AG10803 (cell line): ENCODE results near the gene ZNF727.
"Not testable (repeated sequence)": the region's sequence is repeated elsewhere in the genome, so short reads cannot be mapped to it uniquely, and the experiment has no call there.

ENCODE experiments used
- DNase-seq: peaks from one replicate; pipeline ENCODE4 v3.0.0; 2010; ENCODE audit warnings: low read depth
- H3K4me3 ChIP-seq: 2 replicates; pipeline ENCODE4 v1.5.1; 2011; ENCODE audit warnings: mild to moderate bottlenecking, low read length, control low read depth
- CTCF ChIP-seq: conservative IDR thresholded peaks from 2 replicates; pipeline ENCODE4 v1.5.1; 2011; ENCODE audit warnings: mild to moderate bottlenecking, low read length, control low read depth, inconsistent platforms

ZNF727 gene

DNA sequence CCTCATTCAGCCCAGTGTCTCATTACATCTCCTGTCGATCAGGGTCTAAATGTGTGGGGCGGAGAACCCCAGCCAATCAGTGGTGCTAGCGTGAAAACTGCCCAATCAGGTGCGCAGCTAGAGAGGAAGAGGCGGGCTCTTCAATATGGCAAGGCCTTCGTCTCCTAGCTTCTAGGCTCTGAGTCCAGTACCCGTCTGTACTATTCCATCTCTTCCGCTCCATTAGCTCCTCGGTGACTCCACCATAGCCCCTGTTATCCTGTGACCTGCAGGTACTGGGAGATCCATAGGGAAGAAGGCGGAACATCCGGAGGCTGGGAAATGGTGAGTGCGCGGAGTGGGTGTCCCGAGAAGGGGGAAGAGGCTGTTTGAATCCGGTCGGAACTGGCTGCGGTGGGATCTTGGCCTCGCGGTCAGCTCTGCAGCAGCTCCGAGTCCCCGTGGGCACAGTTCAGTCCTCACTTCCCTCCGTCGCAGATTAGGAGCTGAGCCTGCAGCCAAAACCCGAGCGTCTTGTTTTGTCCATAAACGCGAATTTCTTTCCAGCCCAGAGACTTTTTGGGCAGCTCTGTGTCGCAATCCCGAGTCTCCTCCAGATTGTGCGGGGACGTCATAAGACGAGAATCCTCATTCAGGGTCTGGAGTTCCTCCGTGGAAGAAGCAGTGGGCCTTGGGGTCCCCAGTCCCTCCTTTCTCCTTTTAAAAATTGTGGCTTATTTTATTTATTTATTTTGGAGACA, at the start of gene ZNF727:
Gene ZNF727 (plus strand): TSS at position 134 of the 740 bp plus-strand sequence. CDS start 188 bp downstream, at position 322.
- no peak for DNase-seq
- no peak for TF ChIP-seq CTCF
- H3K4me3 ChIP-seq: no peak within 1 kb of the TSS

DNA sequence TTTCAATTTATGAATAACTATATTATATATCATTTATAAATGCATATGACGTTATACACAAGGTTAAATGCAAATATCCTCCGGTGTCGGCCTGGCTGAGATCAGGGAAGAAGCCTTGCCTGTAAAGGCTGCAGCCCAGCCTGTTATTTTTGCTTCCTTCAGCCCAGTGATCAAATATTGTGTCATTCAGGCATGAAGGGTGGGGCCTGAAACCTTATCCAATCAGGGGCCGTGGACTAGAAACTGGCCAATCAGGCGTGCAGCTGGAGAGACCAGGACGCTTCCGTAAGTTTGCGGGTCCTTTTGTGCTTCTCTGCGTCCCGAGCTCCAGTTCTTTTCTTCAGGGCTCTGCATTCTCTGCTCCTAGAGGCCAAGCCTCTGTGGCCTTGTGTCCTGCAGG, 46.7 kb upstream of the ZNF727 start, which contains the start of gene ZNF722:
Gene ZNF722 (plus strand): TSS at position 301 of the 400 bp plus-strand sequence. CDS start 113 bp downstream, outside the sequence.
- TF ChIP-seq CTCF: no peak
- no peak within 1 kb of the TSS for H3K4me3 ChIP-seq
- no peak for DNase-seq

DNA sequence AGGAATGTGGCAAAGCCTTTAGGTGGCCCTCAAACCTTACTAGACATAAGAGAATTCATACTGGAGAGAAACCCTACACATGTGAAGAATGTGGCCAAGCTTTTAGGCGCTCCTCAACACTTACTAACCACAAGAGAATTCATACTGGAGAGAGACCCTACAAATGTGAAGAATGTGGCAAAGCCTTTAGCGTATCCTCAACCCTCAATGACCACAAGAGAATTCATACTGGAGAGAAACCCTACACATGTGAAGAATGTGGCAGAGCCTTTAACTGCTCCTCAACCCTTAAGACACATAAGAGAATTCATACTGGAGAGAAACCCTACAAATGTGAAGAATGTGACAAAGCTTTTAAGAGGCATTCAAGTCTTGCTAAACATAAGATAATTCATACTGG, 29.7 kb upstream of the ZNF727 start:
- not testable (repeated sequence) for DNase-seq, H3K4me3 ChIP-seq

- TF ChIP-seq CTCF: no peak
- no peak overlapping the region for H3K4me3 ChIP-seq
- no peak for DNase-seq
Observed at GRCh38 chr7:64035388-64035787, 9.8 kb upstream of the ZNF727 start.

DNA sequence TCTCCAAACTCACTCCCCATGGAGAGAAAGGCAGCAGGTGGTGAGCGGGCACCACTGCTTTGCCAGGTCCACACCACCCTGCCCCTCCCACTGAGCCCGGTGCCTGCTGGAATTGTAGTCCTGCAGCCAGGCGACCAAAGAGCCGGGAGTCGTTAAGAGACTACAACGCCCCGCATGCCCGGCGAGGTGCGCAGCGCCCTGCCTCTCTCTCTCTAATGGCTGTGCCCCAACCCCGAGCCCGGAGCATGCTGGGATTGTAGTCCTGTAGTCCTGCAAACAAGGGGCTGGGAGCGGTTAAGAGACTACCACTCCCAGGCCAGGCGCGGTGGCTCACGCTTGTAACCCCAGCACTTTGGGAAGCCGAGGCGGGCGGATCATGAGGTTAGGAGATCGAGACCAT, 8.1 kb upstream of the ZNF727 start:
- DNase-seq: no peak
- TF ChIP-seq CTCF: no peak
- no peak overlapping the region for H3K4me3 ChIP-seq

GRCh38 chr7:64046041-64046389, 781 bp downstream of the ZNF727 start:
- DNase-seq: no peak
- no peak for TF ChIP-seq CTCF
- H3K4me3 ChIP-seq: no peak overlapping the region

- not testable (repeated sequence) for DNase-seq, H3K4me3 ChIP-seq
Observed at GRCh38 chr7:64077837-64078698, 32.8 kb downstream of the ZNF727 start.

DNA sequence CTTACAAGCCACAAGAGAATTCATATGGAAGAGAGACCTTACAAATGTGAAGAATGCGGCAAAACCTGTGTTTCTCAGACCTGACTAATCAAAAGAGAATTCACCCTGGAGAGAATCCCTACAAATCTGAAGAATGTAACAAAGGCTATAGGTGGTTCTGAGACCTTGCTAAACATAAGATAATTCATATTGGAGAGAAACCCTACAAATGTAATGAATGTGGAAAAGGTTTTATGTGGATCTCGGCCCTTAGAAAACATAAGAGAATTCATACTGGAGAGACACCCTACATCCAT, 33.4 kb downstream of the ZNF727 start:
- DNase-seq: no peak
- TF ChIP-seq CTCF: no peak
- no peak overlapping the region for H3K4me3 ChIP-seq
